NCI-H2227 (cell line): ENCODE measurements around the gene QSER1.
"Not testable (repeated sequence)": the region's sequence is repeated elsewhere in the genome, so short reads cannot be mapped to it uniquely, and the experiment has no call there.

ENCODE experiments used
- DNase-seq: peaks from one replicate; lab custom pipeline; 2025; ENCODE audit not compliant: unreplicated experiment; lab: John Stamatoyannopoulos, UW

Gene QSER1

GRCh38 chr11:32991898-32992297, 99.3 kb downstream of the QSER1 start:
- DNase-seq, result no peak

DNA sequence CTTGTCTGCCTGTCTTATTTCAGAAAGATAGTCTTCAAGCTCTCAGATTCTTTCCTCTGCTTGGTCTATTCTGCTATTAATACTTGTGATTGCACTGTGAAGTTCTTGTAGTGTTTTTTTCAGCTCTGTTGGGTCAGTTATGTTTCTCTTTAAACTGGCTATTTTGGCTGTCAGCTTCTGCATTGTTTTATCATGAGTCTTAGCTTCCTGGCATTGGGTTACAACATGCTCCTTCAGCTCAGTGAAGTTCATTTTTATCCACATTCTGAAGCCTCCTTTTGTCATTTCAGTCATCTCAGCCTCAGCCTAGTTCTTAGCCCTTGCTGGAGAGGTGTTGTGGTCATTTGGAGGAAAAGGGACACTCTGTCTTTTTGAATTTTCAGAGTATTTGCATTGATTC, 107.6 kb downstream of the QSER1 start:
- no peak for DNase-seq

GRCh38 chr11:33001281-33001680, 108.7 kb downstream of the QSER1 start:
- no peak for DNase-seq

- no peak for DNase-seq
Observed at GRCh38 chr11:33001751-33002542, 109.3 kb downstream of the QSER1 start.

DNA sequence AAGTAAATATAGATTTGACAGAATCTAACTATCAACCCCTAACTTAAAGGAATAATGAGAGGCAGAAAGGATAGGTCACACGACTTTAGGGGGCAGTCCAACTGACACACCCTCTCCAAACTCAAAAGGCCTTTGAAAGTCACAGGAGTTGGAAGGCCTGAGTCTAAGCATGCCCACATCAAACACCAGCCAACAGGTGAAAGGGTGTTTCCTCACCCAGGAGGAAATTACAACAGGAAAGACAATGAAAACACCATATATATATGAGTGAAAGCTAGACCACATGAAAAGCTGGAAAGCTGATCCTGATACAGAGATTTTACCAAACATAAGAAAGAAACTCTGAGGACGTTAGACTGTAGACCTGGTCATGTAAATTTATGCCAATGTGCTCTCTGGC, 112.6 kb downstream of the QSER1 start:
- no peak for DNase-seq

- no peak for DNase-seq
Observed at GRCh38 chr11:33006010-33006409, 113.4 kb downstream of the QSER1 start.

GRCh38 chr11:33013755-33014154, 121.1 kb downstream of the QSER1 start:
- no peak for DNase-seq

DNA sequence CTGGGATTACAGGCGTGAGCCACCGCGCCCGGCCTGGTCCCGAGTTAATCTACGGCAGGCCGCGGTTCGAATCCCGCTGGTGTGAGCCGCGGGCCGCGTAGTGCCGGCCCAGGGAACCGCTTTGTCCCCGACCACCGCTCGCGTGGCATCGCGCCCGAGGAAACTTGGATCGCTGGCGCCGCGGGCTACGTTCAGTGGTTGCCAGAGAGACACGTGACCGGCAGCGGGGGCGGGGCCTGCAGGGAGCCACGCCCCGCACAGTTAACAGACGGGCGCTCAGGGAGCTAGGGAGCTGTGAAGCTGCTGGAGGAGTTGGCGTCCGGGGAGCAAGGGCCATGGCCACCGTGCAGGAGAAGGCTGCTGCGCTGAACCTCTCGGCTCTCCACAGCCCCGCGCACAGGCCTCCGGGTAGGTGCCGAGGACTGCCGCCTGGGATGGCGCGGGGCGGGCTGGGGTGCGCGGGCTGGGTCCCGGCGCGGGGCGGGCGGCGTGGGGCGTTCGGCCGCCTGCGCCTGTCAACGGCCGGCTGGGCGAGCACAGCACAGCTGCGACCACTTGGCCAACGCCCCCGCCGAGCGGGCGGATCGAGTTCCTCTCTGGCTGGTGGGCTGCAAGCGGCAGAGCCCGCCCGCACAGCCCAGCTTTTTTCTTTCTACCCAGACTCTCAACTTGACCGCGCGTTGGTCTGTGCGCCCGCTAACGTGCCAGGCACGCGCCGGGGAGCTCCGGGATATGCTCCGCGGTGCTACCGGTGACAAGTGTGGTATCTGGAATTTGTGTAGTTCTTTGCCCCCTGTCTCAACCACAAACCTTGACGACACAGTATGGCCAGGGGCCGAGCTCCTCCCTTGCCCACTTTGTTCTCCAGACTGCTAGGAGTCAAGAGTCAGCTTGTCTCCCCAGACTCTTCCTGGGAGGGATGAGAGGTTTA, 123.3 kb downstream of the QSER1 start, which contains the start of gene DEPDC7:
DEPDC7 (plus strand) TSS at position 258 of the 931 bp plus-strand sequence; CDS start at position 336, 78 bp downstream.
- DNase-seq, result peak; percentile 98

- DNase-seq, result no peak
Observed at GRCh38 chr11:33016654-33017053, 124.0 kb downstream of the QSER1 start.

GRCh38 chr11:33017478-33017877, 124.9 kb downstream of the QSER1 start:
- DNase-seq, result no peak

GRCh38 chr11:33017965-33018364, 125.4 kb downstream of the QSER1 start:
- no peak for DNase-seq

- no peak for DNase-seq
Observed at GRCh38 chr11:33018840-33019239, 126.2 kb downstream of the QSER1 start.

- DNase-seq, result no peak
Observed at GRCh38 chr11:33021501-33021900, 128.9 kb downstream of the QSER1 start.

DNA sequence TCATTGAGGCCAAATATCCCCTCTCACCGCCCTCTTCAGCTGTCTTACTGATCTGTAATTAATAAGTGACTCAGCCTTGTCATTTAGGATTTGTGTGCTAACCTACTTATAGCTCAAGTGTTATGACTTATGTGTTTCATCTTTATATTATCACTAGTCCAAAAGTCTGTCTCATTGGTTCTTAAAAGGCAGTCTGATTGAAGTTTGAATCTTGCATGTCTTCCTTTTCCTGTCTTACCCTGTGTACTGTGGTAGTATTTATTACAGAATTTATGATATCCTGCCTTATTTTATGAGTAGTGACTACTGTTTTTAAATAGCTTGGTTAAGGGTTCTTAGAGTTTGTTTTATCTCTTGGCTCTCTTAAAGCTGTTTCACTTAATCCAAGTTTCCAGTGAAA, 129.3 kb downstream of the QSER1 start:
- no peak for DNase-seq

GRCh38 chr11:33025339-33025722, 132.7 kb downstream of the QSER1 start:
- no peak for DNase-seq

GRCh38 chr11:33027233-33027632, 134.6 kb downstream of the QSER1 start:
- no peak for DNase-seq

GRCh38 chr11:33027846-33028536, 135.4 kb downstream of the QSER1 start:
- no peak for DNase-seq

DNA sequence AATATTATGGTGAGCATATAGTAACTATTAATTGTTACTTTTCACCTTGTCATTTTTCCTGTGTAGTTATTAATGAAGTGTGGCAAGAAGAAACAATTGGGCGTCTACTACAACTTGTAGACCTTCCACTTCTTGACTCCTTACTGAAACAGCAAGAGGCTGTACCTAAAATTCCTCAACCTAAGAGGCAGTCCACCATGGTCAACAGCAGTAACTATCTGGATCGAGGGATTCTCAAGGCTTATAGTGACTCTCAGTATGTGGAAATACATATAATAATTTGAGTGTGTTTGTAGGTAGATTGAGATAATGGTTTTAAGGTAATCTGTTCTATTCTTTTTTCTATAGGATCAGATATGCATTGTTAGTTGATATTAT, 135.9 kb downstream of the QSER1 start:
- no peak for DNase-seq

GRCh38 chr11:33029218-33029617, 136.6 kb downstream of the QSER1 start:
- DNase-seq, result not testable (repeated sequence)
